ENCODE data around the gene RPL18A. TPM values are rescaled to one million over a fixed set of nuclear protein-coding genes. Genes with fewer than 3 reads are reported as not detected.
A peak's percentile ranks its signal among the peaks of the same experiment; 100 is the strongest.

Gene RPL18A
- total RNA-seq, 1 experiment from 2014 or later, result 1,352 TPM

- ChIA-PET CTCF (no interaction called here), POLR2A (no interaction called here)
- no TSS peak for BruUV-seq (replicated peaks)
- peak; percentile 72 for ATAC-seq
- H3K4me3 ChIP-seq (ENCODE audit: low read depth in 2 of 2, low read length in 2 of 2), result no peak overlapping the region
- no peak for TF ChIP-seq POLR2AphosphoS5 (IDR thresholded peaks at IDR 0.05; ENCODE audit: low read depth, low read length)
- TF ChIP-seq, protein P1, sequence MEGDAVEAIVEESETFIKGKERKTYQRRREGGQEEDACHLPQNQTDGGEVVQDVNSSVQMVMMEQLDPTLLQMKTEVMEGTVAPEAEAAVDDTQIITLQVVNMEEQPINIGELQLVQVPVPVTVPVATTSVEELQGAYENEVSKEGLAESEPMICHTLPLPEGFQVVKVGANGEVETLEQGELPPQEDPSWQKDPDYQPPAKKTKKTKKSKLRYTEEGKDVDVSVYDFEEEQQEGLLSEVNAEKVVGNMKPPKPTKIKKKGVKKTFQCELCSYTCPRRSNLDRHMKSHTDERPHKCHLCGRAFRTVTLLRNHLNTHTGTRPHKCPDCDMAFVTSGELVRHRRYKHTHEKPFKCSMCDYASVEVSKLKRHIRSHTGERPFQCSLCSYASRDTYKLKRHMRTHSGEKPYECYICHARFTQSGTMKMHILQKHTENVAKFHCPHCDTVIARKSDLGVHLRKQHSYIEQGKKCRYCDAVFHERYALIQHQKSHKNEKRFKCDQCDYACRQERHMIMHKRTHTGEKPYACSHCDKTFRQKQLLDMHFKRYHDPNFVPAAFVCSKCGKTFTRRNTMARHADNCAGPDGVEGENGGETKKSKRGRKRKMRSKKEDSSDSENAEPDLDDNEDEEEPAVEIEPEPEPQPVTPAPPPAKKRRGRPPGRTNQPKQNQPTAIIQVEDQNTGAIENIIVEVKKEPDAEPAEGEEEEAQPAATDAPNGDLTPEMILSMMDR (IDR thresholded peaks at IDR 0.05), result peak; percentile 92
- intact Hi-C loops (cut with micrococcal nuclease; ENCODE audit: unreplicated experiment), result loop anchor here (10.0 kb wide), 1 partner anchor 71 kb away; no protein-coding TSS in a partner anchor
- peaks cover 5% of the 10 kb centered on the region; the same call in 1 of the 2 replicates for H3K36me3 ChIP-seq (ENCODE audit: control insufficient read depth, insufficient read depth, low read length)
- no peak for DNase-seq (ENCODE audit: low read depth, low spot score)
- H3K4me1 ChIP-seq (ENCODE audit: control insufficient read depth, insufficient read depth, low read length), result peaks cover 1% of the 10 kb centered on the region; the same call in 1 of the 2 replicates
- no peak overlapping the region for H3K27ac ChIP-seq (ENCODE audit: low read length)
- in situ Hi-C loops (cut with HindIII; ENCODE audit: low pct_unique_long_range_greater_than_20kb, low sequenced_read_pairs), result no loop called here
- H3K9me3 ChIP-seq (ENCODE audit: control insufficient read depth, insufficient read depth, low read depth, low read length), result no peaks in the 10 kb centered on the region
- no peaks in the 10 kb centered on the region for H3K27me3 ChIP-seq (ENCODE audit: control insufficient read depth, insufficient read depth, low read length)
Observed at GRCh38 chr19:17855280-17856152, 4.2 kb upstream of the RPL18A start.

- Histone ChIP-seq H3K27me3 (ENCODE audit: control insufficient read depth, insufficient read depth, low read length) (no peaks in the 10 kb centered on the region), H3K4me3 (ENCODE audit: low read depth in 2 of 2, low read length in 2 of 2) (peak overlapping the region; percentile 96 to 99), H3K4me1 (ENCODE audit: control insufficient read depth, insufficient read depth, low read length) (peaks cover 25% of the 10 kb centered on the region), H3K9me3 (ENCODE audit: control insufficient read depth, insufficient read depth, low read depth, low read length) (no peaks in the 10 kb centered on the region), H3K36me3 (ENCODE audit: control insufficient read depth, insufficient read depth, low read length) (peaks cover 17% of the 10 kb centered on the region), H3K27ac (ENCODE audit: low read length) (peak overlapping the region; percentile 98)
- ATAC-seq, result no peak
- 0 out of 2 replicates have a peak, but pooled peaks have one; percentile 49 for TF ChIP-seq SIN3A (IDR thresholded peaks at IDR 0.05; ENCODE audit: borderline replicate concordance, insufficient read depth, low read depth, low read length)
- TF ChIP-seq, protein P2, sequence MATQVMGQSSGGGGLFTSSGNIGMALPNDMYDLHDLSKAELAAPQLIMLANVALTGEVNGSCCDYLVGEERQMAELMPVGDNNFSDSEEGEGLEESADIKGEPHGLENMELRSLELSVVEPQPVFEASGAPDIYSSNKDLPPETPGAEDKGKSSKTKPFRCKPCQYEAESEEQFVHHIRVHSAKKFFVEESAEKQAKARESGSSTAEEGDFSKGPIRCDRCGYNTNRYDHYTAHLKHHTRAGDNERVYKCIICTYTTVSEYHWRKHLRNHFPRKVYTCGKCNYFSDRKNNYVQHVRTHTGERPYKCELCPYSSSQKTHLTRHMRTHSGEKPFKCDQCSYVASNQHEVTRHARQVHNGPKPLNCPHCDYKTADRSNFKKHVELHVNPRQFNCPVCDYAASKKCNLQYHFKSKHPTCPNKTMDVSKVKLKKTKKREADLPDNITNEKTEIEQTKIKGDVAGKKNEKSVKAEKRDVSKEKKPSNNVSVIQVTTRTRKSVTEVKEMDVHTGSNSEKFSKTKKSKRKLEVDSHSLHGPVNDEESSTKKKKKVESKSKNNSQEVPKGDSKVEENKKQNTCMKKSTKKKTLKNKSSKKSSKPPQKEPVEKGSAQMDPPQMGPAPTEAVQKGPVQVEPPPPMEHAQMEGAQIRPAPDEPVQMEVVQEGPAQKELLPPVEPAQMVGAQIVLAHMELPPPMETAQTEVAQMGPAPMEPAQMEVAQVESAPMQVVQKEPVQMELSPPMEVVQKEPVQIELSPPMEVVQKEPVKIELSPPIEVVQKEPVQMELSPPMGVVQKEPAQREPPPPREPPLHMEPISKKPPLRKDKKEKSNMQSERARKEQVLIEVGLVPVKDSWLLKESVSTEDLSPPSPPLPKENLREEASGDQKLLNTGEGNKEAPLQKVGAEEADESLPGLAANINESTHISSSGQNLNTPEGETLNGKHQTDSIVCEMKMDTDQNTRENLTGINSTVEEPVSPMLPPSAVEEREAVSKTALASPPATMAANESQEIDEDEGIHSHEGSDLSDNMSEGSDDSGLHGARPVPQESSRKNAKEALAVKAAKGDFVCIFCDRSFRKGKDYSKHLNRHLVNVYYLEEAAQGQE (IDR thresholded peaks at IDR 0.05; ENCODE audit: insufficient read depth in 1 of 2, low read depth in 2 of 2, low read length in 1 of 2), result no peak
- TF ChIP-seq TCF7L2 (IDR thresholded peaks at IDR 0.05; ENCODE audit: low read depth, low read length), result no peak
- no peak for TF ChIP-seq POLR2AphosphoS5 (IDR thresholded peaks at IDR 0.05; ENCODE audit: low read depth, low read length)
- DNase-seq (ENCODE audit: low read depth, low spot score), result no peak
- BruUV-seq (replicated peaks), result TSS peak; percentile 86
- intact Hi-C loops (cut with micrococcal nuclease; ENCODE audit: unreplicated experiment), result no loop called here
- ChIA-PET POLR2A (interaction anchor here (0.6 kb wide), 1 partner anchor 134 kb away, joined by 5 read pairs; no protein-coding TSS in a partner anchor), CTCF (no interaction called here)
- in situ Hi-C loops (cut with HindIII; ENCODE audit: low pct_unique_long_range_greater_than_20kb, low sequenced_read_pairs), result no loop called here
Observed at GRCh38 chr19:17860331-17860992, 752 bp downstream of the RPL18A start.

All from Panc1 (cell line).